Measurements from ENCODE around the gene GPD1. TPM values are rescaled to one million over a fixed set of nuclear protein-coding genes. Genes with fewer than 3 reads are reported as not detected.

Gene GPD1
- total RNA-seq, 1 donor from 2014 or later, result 65.3 TPM

DNA sequence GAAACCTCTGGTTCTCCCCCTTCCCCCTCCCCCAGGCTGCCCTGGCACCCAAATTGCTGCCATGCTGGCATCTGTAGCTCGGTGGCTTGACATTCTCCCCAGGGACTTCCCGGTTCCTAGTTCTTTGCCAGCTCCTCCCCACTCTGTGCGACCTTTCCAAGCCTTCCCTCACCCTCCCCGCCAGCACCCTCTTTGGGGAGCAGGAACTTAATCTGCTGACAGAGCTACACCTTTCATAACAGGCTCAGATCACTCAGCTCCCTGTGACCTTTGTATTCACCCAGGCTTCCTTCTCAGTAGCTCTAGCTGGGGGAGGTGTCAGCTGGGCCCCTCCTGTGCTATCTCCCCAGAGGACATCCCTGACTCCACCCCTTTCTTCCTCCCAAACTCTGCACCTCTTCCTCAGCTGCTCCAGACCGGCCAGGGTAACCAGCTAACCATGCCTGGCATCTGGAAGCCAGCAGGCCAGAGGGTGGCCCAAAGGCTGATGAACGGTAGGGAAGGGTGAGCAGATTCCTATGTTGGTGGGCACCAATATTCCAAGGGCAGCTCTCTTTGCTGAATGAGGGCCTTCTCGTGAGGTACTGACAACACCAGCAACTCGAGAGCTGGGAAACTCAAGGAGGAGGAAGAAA, 6.4 kb downstream of the GPD1 start:
- peak overlapping the region; percentile 81 for H3K27ac ChIP-seq
- H3K4me1 ChIP-seq, result peaks cover 46% of the 10 kb centered on the region
- no peaks in the 10 kb centered on the region for H3K9me3 ChIP-seq
- no peak for DNase-seq (ENCODE audit: extremely low spot score in 2 of 2)
- TF ChIP-seq, protein P1, sequence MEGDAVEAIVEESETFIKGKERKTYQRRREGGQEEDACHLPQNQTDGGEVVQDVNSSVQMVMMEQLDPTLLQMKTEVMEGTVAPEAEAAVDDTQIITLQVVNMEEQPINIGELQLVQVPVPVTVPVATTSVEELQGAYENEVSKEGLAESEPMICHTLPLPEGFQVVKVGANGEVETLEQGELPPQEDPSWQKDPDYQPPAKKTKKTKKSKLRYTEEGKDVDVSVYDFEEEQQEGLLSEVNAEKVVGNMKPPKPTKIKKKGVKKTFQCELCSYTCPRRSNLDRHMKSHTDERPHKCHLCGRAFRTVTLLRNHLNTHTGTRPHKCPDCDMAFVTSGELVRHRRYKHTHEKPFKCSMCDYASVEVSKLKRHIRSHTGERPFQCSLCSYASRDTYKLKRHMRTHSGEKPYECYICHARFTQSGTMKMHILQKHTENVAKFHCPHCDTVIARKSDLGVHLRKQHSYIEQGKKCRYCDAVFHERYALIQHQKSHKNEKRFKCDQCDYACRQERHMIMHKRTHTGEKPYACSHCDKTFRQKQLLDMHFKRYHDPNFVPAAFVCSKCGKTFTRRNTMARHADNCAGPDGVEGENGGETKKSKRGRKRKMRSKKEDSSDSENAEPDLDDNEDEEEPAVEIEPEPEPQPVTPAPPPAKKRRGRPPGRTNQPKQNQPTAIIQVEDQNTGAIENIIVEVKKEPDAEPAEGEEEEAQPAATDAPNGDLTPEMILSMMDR (IDR thresholded peaks at IDR 0.05), result no peak
- TF ChIP-seq POLR2A (IDR thresholded peaks at IDR 0.05) (no peak), POLR2AphosphoS5 (IDR thresholded peaks at IDR 0.05; ENCODE audit: insufficient read depth in 1 of 2, low read depth in 1 of 2) (no peak)
- H3K36me3 ChIP-seq, result peaks cover 0 to 6% of the 10 kb centered on the region in 2 donors
- H3K4me3 ChIP-seq, result no peak overlapping the region
- no peaks in the 10 kb centered on the region for H3K27me3 ChIP-seq
- intact Hi-C loops (cut with DNase I), result loop anchor here (2.0 kb wide), 1 partner anchor 57 kb away; the partner anchor contains the start of gene CERS5

DNA sequence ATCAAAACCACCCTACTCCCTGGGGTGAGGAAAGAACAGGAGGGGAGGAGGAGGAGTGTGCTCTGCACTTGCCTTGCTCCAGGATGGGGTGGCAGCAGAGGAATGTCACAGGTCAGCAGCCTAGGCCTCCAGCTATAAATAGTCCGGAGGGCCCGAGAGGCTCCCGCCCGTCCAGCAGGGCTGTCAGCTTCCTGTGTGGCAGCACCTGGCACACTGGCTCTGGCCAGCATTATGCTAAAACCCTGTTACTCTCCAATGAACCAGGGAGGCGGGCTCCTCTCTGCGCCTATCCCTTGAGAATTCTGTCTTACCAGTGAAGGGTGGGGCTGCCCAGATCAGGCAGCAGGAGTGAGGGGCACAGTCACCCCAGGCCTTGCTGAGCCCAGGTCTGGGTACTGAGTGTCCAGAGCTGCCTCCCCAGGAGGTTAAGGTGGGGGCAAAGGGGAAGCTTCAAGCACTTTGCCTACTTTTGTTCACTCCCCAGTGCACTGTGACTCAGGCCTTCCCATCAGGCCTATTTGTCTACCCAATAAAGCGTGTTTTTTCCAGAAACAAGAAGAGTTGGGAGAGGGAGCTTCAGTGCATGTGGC, 7.0 kb downstream of the GPD1 start:
- peaks cover 48% of the 10 kb centered on the region for H3K4me1 ChIP-seq
- H3K27ac ChIP-seq, result peak overlapping the region; percentile 81
- peaks cover 0 to 11% of the 10 kb centered on the region in 2 donors for H3K36me3 ChIP-seq
- intact Hi-C loops (cut with DNase I), result loop anchor here (2.0 kb wide), 1 partner anchor 56 kb away; the partner anchor contains the start of gene CERS5
- H3K9me3 ChIP-seq, result no peaks in the 10 kb centered on the region
- TF ChIP-seq, protein P1 (IDR thresholded peaks at IDR 0.05), result no peak
- TF ChIP-seq POLR2AphosphoS5 (IDR thresholded peaks at IDR 0.05; ENCODE audit: insufficient read depth in 1 of 2, low read depth in 1 of 2) (peak in 1 of 2 donors; percentile 21), POLR2A (IDR thresholded peaks at IDR 0.05) (no peak)
- H3K4me3 ChIP-seq, result peak overlapping the region; percentile 50 to 92
- DNase-seq (ENCODE audit: extremely low spot score in 2 of 2), result no peak
- H3K27me3 ChIP-seq, result no peaks in the 10 kb centered on the region

DNA sequence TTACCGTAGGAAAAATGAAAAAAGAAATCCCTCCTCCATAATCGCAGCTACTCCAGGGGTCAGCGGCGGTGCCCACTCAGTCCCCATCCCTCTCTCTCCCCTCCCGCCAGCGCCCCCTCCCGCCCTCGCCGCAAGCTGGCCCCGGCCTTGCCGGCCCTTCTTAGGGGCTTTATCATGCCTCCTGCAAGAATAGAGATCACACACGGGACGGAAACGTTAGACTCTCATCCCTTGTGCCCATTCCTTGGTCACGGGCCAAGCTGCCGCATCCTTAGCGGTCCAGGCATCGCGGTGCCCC, 7.5 kb downstream of the GPD1 start:
- Histone ChIP-seq H3K27me3 (no peaks in the 10 kb centered on the region), H3K27ac (peak overlapping the region; percentile 81), H3K4me1 (peaks cover 53% of the 10 kb centered on the region), H3K9me3 (no peaks in the 10 kb centered on the region), H3K4me3 (peak overlapping the region; percentile 50 to 92), H3K36me3 (peaks cover 0 to 11% of the 10 kb centered on the region in 2 donors)
- intact Hi-C loops (cut with DNase I), result loop anchor here (2.0 kb wide), 1 partner anchor 55 kb away; the partner anchor contains the start of gene CERS5
- TF ChIP-seq, protein P1 (IDR thresholded peaks at IDR 0.05), result peak in 1 of 3 experiments; percentile 87
- TF ChIP-seq POLR2A (IDR thresholded peaks at IDR 0.05) (no peak), POLR2AphosphoS5 (IDR thresholded peaks at IDR 0.05; ENCODE audit: insufficient read depth in 1 of 2, low read depth in 1 of 2) (no peak)
- DNase-seq (ENCODE audit: extremely low spot score in 2 of 2), result no peak

DNA sequence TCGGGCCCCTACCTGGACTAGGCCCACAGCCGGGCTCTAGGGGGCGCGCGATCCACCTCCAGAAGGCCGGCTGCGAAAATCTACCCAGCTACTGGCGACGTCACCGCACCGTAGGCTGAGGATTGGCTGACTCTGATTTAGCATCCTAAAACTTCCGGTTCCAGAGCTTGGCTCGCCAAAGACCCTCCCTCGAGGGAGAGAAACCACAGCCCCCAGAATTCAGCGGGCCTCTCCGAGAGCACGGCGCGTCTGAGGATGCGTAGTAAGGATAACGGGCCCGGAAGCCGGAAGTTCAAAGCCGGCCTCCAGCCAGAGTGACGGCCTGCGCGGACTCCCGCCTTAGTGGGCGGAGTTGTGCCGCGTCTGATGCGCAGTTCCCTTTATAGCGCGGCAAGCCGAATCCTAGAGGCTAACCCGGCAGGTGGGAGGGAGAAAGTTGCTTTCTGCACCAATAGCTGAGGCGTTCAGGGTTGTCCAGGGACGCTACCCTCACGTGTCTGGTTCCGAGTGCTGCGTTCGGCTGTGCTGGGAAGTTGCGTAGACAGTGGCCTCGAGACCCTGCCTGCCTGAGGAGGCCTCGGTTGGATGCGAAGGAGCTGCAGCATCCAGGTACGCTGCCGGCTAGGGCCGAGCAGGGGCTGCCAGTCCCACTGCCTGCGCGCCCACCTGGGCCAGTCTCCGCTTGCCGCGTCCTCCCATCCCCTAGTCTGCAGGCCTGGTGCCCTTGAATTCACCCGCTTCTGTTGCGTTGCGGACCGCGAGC, 8.1 kb downstream of the GPD1 start, which contains the start of gene COX14:
TSS of gene COX14 (plus strand) at position 544 of the 763 bp plus-strand sequence. CDS start 7,808 bp downstream, outside the sequence.
- intact Hi-C loops (cut with DNase I), result loop anchor here (1.0 to 2.0 kb wide), 2 partner anchors 55 to 58 kb away; partner anchors contain the start of gene CERS5
- H3K27ac ChIP-seq, result peak within 1 kb of the TSS; percentile 82
- H3K4me3 ChIP-seq, result peak within 1 kb of the TSS; percentile 72 to 92
- DNase-seq (ENCODE audit: extremely low spot score in 2 of 2), result peak; percentile 99 to 100
- TF ChIP-seq POLR2AphosphoS5 (IDR thresholded peaks at IDR 0.05; ENCODE audit: insufficient read depth in 1 of 2, low read depth in 1 of 2) (peak; percentile 99), POLR2A (IDR thresholded peaks at IDR 0.05) (peak in 1 of 2 donors; percentile 91)
- TF ChIP-seq, protein P1 (IDR thresholded peaks at IDR 0.05), result peak in 2 of 3 experiments; percentile 64 to 81
- H3K27me3 ChIP-seq, result no peaks in the 10 kb centered on the region
- no peaks in the 10 kb centered on the region for H3K9me3 ChIP-seq
- H3K4me1 ChIP-seq, result peaks cover 58% of the 10 kb centered on the region
- H3K36me3 ChIP-seq, result peaks cover 0 to 11% of the 10 kb centered on the region in 2 donors
